Inflammatory macrophage treated with lipopolysaccharide for 4 hours (primary cell): Measurements from ENCODE around the gene DNAH3.
"Not testable (repeated sequence)": the region's sequence is repeated elsewhere in the genome, so short reads cannot be mapped to it uniquely, and the experiment has no call there.

Experiments
- DNase-seq: peaks from one replicate; pipeline ENCODE4 v3.0.0-alpha.2; 2020

Gene DNAH3

GRCh38 chr16:21069986-21070385 is 80.7 kb downstream of the DNAH3 start:
- DNase-seq = no peak

- no peak for DNase-seq
Measured at GRCh38 chr16:21064203-21064602, 86.4 kb downstream of the DNAH3 start.

DNA sequence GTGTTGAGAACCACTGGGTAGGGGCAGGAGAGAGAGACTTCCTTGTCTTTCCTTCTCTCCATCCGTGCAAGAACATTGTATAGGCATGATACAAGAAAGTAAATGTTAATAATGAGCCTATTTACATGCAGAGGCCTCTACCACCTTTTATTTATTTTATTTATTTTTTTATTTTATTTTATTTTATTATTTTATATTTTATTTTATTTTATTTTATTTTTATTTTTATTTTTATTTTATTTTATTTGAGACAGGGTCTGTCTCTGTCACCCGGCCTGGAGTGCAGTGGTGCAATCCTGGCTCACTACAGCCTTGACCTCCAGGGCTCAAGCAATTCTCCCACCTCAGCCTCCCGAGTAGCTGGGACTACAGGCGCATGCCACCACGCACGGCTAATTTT is 87.3 kb downstream of the DNAH3 start:
- not testable (repeated sequence) for DNase-seq

- DNase-seq = no peak
Measured at GRCh38 chr16:21060027-21060510, 90.6 kb downstream of the DNAH3 start.

GRCh38 chr16:21057875-21058274 is 92.8 kb downstream of the DNAH3 start:
- DNase-seq = no peak

DNA sequence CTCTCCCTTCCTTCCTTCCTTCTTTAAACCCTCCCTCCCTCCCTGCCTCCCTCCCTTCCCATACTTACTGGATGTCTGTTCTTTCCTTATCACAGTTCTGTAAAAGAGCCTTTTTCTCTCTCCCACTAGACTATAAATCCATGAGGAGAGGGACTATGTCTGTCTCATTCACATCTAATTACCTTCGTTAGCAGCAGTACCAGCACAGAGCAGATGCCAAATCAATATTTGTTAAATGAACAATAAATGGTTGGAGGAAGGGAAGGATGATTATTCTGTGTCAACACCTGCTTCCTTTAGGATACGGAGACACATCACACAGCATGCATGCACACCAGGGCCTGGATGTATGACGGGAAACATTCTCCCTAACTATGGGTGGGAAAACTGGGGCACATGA is 94.2 kb downstream of the DNAH3 start:
- no peak for DNase-seq

- not testable (repeated sequence) for DNase-seq
Measured at GRCh38 chr16:21055738-21056137, 94.9 kb downstream of the DNAH3 start.

DNA sequence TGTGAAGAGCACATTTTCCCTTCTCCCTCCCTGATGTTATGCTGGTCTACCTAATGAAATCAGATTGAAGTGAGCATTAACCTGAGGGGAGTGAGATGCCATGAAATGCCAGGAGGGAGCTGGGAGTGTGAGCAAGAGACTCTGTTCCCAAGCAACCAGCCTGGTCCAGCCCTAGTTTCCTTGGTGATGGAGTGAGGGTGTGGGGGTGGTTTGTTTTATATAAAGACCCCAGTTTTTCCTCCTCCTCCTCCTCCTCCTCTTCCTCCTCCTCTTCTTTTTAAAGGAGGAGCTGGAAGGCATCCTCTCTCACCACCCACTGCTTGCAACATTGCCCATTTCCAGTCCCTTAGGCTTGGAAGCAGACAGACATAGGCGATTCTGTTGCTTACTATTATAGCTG is 97.1 kb downstream of the DNAH3 start:
- no peak for DNase-seq

- DNase-seq = not testable (repeated sequence)
Measured at GRCh38 chr16:21048091-21048912, 102.3 kb downstream of the DNAH3 start.

DNA sequence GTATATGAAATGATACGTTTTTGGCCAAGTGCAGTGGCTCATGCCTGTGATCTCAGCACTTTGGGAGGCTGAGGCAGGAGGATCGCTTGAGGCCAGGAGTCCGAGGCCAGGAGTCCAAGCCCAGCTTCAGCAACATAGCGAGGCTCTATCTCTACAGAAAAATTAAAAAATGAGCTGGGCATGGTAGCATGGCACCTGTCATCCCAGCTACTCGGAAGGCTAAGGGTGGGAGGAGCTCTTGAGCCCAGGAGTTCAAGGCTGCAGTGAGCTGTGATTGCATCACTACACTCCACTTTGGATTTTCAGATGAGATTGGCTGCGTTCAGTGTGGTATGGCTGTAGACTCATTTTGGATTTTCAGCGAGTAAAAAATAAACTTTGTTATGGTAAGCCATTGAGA is 112.4 kb downstream of the DNAH3 start:
- DNase-seq = no peak

DNA sequence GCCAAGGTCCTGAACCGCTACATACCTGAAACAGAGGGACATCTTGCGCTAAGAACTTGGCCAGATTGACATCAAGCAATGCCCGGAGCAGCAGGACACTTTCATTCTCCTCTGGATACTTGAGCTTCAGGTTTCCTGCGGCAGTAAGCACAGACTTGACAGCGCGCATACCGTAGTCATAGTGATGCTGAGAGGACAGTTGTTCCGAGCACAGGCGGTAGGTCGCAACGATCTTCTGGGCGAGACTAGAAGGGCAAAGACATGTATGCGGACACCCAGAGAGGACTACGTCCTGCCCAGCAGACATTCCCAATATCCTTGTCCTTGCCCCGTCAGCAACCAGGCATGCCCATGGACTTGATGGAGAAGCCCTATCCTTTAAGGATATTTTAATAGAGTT is 112.9 kb downstream of the DNAH3 start:
- DNase-seq = no peak

DNA sequence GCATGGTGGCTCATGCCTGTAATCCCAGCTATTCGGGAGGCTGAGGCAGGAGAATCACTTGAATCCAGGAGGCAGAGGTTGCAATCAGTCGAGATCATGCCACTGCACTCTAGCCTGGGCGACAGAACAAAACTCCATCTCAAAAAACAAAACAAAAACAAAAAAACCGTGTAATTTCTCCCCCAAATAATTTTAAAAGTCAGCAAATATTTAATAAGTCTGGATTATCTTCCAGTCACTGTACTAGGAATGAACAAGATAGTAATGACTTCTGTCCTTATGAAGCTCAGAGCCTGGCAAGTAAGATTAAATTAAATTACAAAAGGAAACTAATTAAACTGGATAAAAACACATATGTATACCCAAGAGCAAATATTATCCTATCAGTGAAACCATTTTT is 113.5 kb downstream of the DNAH3 start:
- DNase-seq = no peak

GRCh38 chr16:21036471-21036870 is 114.2 kb downstream of the DNAH3 start:
- no peak for DNase-seq

DNA sequence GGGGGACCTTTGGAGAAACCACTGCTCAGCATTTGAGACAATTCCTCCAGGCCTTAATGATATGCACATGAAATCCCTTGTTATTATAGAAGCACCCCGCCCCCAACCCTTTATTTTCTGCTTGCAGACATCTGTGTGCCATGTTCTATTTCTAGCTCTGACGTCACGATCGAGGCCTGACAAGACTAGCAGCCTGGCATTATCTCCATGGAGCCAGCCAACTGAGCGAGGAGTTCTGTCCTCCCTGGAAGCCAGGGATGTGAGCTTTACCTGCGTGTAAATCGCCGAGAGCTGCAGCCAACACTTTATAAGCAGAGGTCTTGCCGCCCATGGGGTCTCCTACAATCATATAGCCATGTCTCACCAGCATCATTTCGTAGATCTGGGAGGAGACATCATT is 116.9 kb downstream of the DNAH3 start:
- DNase-seq = no peak

DNA sequence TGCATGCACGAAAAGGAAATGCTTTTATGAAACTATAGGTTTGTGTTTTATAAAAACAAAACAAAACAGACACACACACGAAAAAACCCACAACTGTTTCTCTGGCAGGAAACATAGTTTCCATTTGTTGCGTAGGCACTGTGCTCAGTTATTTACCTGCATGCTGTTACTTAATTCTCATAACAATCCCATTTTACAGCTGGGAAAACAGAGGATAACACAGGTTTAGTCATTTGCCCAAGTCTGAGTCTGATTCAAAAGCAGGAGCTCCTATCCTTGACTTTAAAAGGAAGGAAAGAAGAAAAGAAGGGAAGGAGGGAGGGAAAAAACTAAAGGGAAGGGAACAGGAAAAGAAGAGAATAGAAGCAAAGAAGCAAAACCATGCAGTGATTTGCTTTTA is 117.4 kb downstream of the DNAH3 start:
- no peak for DNase-seq

GRCh38 chr16:21028728-21029127 is 121.9 kb downstream of the DNAH3 start:
- DNase-seq = no peak

GRCh38 chr16:21026846-21027245 is 123.8 kb downstream of the DNAH3 start:
- no peak for DNase-seq

- DNase-seq = no peak
Measured at GRCh38 chr16:21023509-21024202, 127.0 kb downstream of the DNAH3 start.

- no peak for DNase-seq
Measured at GRCh38 chr16:21021316-21021715, 129.3 kb downstream of the DNAH3 start.

DNA sequence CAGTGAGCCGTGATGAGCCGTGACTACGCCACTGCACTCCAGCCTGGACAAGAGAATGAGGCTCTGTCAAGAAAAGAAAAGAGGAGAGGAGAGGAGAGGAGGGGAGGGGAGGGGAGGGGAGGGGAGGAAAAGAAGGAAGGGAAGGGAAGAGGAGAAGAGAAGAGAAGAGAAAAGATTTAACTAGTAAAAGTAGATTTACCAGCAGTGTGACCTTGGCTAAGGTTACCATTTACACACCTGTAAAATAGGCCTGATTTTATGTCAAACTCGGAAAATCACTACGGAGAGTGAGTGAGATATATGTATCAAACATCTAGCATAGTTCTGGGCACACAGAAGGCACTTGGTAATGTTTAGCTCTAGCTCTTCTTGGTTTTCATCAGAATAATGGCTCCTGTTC is 140.8 kb downstream of the DNAH3 start:
- DNase-seq = no peak

- DNase-seq = no peak
Measured at GRCh38 chr16:21005008-21005407, 145.6 kb downstream of the DNAH3 start.

GRCh38 chr16:21001262-21001661 is 149.4 kb downstream of the DNAH3 start:
- peak; percentile 39 for DNase-seq

GRCh38 chr16:20997147-20997546 is 153.5 kb downstream of the DNAH3 start:
- no peak for DNase-seq

GRCh38 chr16:20995711-20996110 is 154.9 kb downstream of the DNAH3 start:
- no peak for DNase-seq
